CD4-positive, alpha-beta T cell (primary cell): Measurements from ENCODE around the gene ZNF667. TPM values are rescaled to one million over a fixed set of nuclear protein-coding genes. Genes with fewer than 3 reads are reported as not detected.

Experiments used
- ATAC-seq: fragments of 200-7000 bp; cut with Tn5 transposase; one replicate; pipeline ENCODE4 v1.10.0; 2022; ENCODE audit warnings: mild to moderate bottlenecking; ENCODE audit not compliant: poor library complexity
- CTCF ChIA-PET: fragments of 350-600 bp; sonication (Branson Sonifier 250); formaldehyde crosslinking; loops from one replicate; lab custom pipeline; 2021; ENCODE audit warnings: antibody characterized with exemption, inconsistent platforms; lab: Charles Lee
- POLR2A ChIA-PET: fragments of 350-600 bp; sonication (Branson Sonifier 250); formaldehyde crosslinking; loops from one replicate; lab custom pipeline; 2021; ENCODE audit warnings: antibody characterized with exemption, inconsistent platforms; lab: Charles Lee
- DNase-seq, 14 experiments: peaks; one replicate each; pipeline ENCODE4 v3.0.0-alpha.2; 2013 to 2020; ENCODE audit warnings: mixed read lengths in 2 of 14
- H3K27ac ChIP-seq, 2 donors: one replicate each; pipeline versions ENCODE4 v1.5.1 to v1.7.0; 2013; ENCODE audit warnings: low read length in 2 of 2, low read depth in 1 of 2, mild to moderate bottlenecking in 1 of 2
- H3K27me3 ChIP-seq, 2 experiments: 1 replicate in 1 of 2; 2 replicates in 1 of 2; pipeline versions ENCODE4 v1.6.1 to v1.7.0; 2013; ENCODE audit warnings: low read length in 2 of 2, control low read depth in 1 of 2, mild to moderate bottlenecking in 1 of 2, moderate library complexity in 1 of 2; ENCODE audit not compliant: insufficient read depth in 2 of 2, control insufficient read depth in 1 of 2
- H3K36me3 ChIP-seq: one replicate; pipeline ENCODE4 v1.6.1; 2013; ENCODE audit warnings: low read length, control low read depth; ENCODE audit not compliant: insufficient read depth
- H3K4me1 ChIP-seq: one replicate; pipeline ENCODE4 v1.6.1; 2013; ENCODE audit warnings: low read length, control low read depth; ENCODE audit not compliant: insufficient read depth
- H3K4me3 ChIP-seq: one replicate; pipeline ENCODE4 v1.5.1; 2013; ENCODE audit warnings: mild to moderate bottlenecking, low read length, moderate library complexity
- H3K9me3 ChIP-seq, 2 experiments: 1 replicate in 1 of 2; 2 replicates in 1 of 2; pipeline versions ENCODE4 v1.6.1 to v1.7.0; 2013; ENCODE audit warnings: low read length in 2 of 2, mild to moderate bottlenecking in 2 of 2, control low read depth in 1 of 2, moderate library complexity in 1 of 2; ENCODE audit not compliant: control insufficient read depth in 1 of 2, insufficient read depth in 1 of 2
- H3K27ac Mint-ChIP-seq: one replicate; pipeline ENCODE4 v1.8.0; 2020; ENCODE audit warnings: mixed read lengths
- H3K27me3 Mint-ChIP-seq: one replicate; pipeline ENCODE4 v1.8.0; 2021; ENCODE audit warnings: mixed read lengths
- H3K36me3 Mint-ChIP-seq: one replicate; pipeline ENCODE4 v1.8.0; 2021; ENCODE audit warnings: low read depth, mixed read lengths
- H3K4me1 Mint-ChIP-seq: one replicate; pipeline ENCODE4 v1.8.0; 2021; ENCODE audit warnings: low read depth, mixed read lengths
- H3K4me3 Mint-ChIP-seq: one replicate; pipeline ENCODE4 v1.8.0; 2020; ENCODE audit warnings: mild to moderate bottlenecking, mixed read lengths
- H3K9me3 Mint-ChIP-seq: one replicate; pipeline ENCODE4 v1.8.0; 2020; ENCODE audit warnings: mixed read lengths
- intact Hi-C, 2 experiments: fragments of 100-400 bp; cut with DNase I in 1 of 2; cut with micrococcal nuclease in 1 of 2; formaldehyde crosslinking; loops; one replicate each; pipeline versions ENCODE4 v1.15.1 to v1.9.0; 2023 to 2025; cut with DNase I, micrococcal nuclease
- total RNA-seq, 174 experiments: library from RNA in 2 of 174; stranded (reverse) in 2 of 174; gene quantifications; one replicate each; pipeline ENCODE4 v1.2.3 and lab custom pipeline; 2021 to 2026
- TF ChIP-seq, protein P1 (sequence below): fragments of 200-600 bp; IDR thresholded peaks from one replicate; pipeline ENCODE4 v1.8.0; 2022; ENCODE audit warnings: antibody characterized with exemption, mild to moderate bottlenecking

ZNF667 gene
- total RNA-seq, 2 experiments from 2014 or later: 3.6 to 4.1 TPM

DNA sequence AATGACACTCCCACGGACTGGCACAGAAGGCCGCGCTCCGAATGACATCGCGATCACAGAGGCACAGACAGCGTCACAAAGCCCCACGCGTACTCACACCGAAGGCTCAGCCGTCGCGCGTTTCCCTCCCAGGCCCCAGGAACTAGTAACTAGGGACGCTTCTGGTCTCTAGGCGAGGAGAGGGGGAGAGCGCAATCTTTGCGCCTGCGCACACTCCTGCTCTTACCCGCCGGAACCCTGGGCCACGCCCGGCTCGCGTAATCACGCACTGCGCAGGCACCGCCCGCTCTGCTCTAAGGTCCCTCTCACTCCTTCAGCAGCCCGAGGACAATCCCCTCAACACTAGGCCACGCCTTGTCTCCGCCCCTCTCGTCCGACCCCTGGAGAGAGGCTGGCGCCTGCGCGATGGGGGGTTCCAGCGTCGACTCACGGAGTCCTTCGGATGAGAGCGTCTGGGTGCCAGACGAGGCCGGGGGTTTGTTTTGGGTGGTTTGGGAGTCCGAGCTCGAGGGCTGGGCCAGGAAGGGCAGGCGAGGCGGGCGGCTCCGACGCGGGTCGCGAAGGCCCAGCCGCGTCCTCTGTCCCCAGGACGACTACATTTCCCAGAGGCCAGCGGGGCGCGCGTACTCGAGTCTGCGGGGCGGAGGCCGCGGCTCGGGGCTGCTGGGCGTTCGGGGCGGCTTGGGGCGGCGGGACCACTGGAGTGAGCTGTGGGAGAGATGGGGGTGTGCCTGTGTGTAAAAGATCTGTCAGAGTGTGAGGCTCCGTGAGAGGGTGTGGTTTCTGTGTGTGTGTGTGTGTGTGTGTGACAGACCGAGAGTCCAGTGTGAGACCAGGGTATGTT is 30.5 kb upstream of the ZNF667 start, which contains the start of gene ZNF471:
Gene ZNF471, plus strand, starts transcription at position 410 of the 844 bp plus-strand sequence. CDS start 3,717 bp downstream, outside the sequence.
- CTCF ChIA-PET: no interaction called here
- Histone ChIP-seq H3K9me3 (peaks cover 35 to 74% of the 10 kb centered on the region in 2 experiments), H3K4me1 (peaks cover 11% of the 10 kb centered on the region), H3K4me3 (peak within 1 kb of the TSS; percentile 42), H3K36me3 (no peaks in the 10 kb centered on the region), H3K27ac (peak within 1 kb of the TSS in 1 of 2 donors; percentile 77), H3K27me3 (peaks cover 9 to 25% of the 10 kb centered on the region in 2 experiments)
- intact Hi-C loops: loop anchor here in 1 of 2 experiments (2.0 to 5.0 kb wide), 2 partner anchors 29 to 115 kb away; partner anchors contain the start of gene ZNF582
- ATAC-seq (peak; percentile 98), DNase-seq (peak; percentile 65 to 95 (median 76))
- TF ChIP-seq, protein P1, sequence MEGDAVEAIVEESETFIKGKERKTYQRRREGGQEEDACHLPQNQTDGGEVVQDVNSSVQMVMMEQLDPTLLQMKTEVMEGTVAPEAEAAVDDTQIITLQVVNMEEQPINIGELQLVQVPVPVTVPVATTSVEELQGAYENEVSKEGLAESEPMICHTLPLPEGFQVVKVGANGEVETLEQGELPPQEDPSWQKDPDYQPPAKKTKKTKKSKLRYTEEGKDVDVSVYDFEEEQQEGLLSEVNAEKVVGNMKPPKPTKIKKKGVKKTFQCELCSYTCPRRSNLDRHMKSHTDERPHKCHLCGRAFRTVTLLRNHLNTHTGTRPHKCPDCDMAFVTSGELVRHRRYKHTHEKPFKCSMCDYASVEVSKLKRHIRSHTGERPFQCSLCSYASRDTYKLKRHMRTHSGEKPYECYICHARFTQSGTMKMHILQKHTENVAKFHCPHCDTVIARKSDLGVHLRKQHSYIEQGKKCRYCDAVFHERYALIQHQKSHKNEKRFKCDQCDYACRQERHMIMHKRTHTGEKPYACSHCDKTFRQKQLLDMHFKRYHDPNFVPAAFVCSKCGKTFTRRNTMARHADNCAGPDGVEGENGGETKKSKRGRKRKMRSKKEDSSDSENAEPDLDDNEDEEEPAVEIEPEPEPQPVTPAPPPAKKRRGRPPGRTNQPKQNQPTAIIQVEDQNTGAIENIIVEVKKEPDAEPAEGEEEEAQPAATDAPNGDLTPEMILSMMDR: no peak
- no peaks in the 10 kb centered on the region for H3K27me3 Mint-ChIP-seq
- H3K9me3 Mint-ChIP-seq: peaks cover 17% of the 10 kb centered on the region
- H3K4me3 Mint-ChIP-seq: no peak within 1 kb of the TSS
- H3K4me1 Mint-ChIP-seq: no peaks in the 10 kb centered on the region
- peaks cover 19% of the 10 kb centered on the region for H3K36me3 Mint-ChIP-seq
- POLR2A ChIA-PET: interaction anchor here (1.1 to 1.4 kb wide), 2 partner anchors 87 to 193 kb away, joined by 3 to 4 read pairs; partner anchors contain the start of genes ZNF71 and ZSCAN5A
- no peak within 1 kb of the TSS for H3K27ac Mint-ChIP-seq

GRCh38 chr19:56504581-56504980 is 27.4 kb upstream of the ZNF667 start:
- no peaks in the 10 kb centered on the region for H3K27me3 Mint-ChIP-seq
- H3K36me3 Mint-ChIP-seq: peaks cover 38% of the 10 kb centered on the region
- ChIA-PET CTCF (no interaction called here), POLR2A (no interaction called here)
- DNase-seq (no peak), ATAC-seq (no peak)
- H3K36me3 ChIP-seq: no peaks in the 10 kb centered on the region
- H3K9me3 ChIP-seq: peaks cover 40 to 80% of the 10 kb centered on the region in 2 experiments
- no peak overlapping the region for H3K4me3 ChIP-seq
- no peaks in the 10 kb centered on the region for H3K4me1 Mint-ChIP-seq
- H3K4me3 Mint-ChIP-seq: no peak overlapping the region
- H3K9me3 Mint-ChIP-seq: peaks cover 26% of the 10 kb centered on the region
- H3K27me3 ChIP-seq: peaks cover 9 to 25% of the 10 kb centered on the region in 2 experiments
- intact Hi-C loops: no loop called here
- no peak overlapping the region for H3K27ac Mint-ChIP-seq
- H3K27ac ChIP-seq: no peak overlapping the region
- peaks cover 11% of the 10 kb centered on the region for H3K4me1 ChIP-seq
- TF ChIP-seq, protein P1: no peak

GRCh38 chr19:56491399-56491798 is 14.3 kb upstream of the ZNF667 start:
- CTCF ChIA-PET: no interaction called here
- Histone ChIP-seq H3K4me1 (no peaks in the 10 kb centered on the region), H3K36me3 (no peaks in the 10 kb centered on the region), H3K27me3 (no peaks in the 10 kb centered on the region), H3K9me3 (peaks cover 14 to 54% of the 10 kb centered on the region in 2 experiments), H3K4me3 (no peak overlapping the region), H3K27ac (no peak overlapping the region)
- Mint-ChIP-seq H3K4me1 (no peaks in the 10 kb centered on the region), H3K9me3 (peaks cover 43% of the 10 kb centered on the region), H3K36me3 (peaks cover 84% of the 10 kb centered on the region), H3K27me3 (no peaks in the 10 kb centered on the region), H3K27ac (no peak overlapping the region), H3K4me3 (no peak overlapping the region)
- DNase-seq (no peak), ATAC-seq (no peak)
- intact Hi-C loops: no loop called here
- TF ChIP-seq, protein P1: no peak
- POLR2A ChIA-PET: no interaction called here
